Endodermal cell (in vitro differentiated cells): ENCODE results near the gene ATN1. TPM values are rescaled to one million over a fixed set of nuclear protein-coding genes. Genes with fewer than 3 reads are reported as not detected.

Experiments used
- DNase-seq: peaks from one replicate; pipeline ENCODE4 v3.0.0-alpha.2; 2017
- H3K27ac ChIP-seq: 2 replicates; pipeline ENCODE4 v1.5.1; 2013; ENCODE audit warnings: mild to moderate bottlenecking, low read depth, low read length, moderate library complexity
- H3K27me3 ChIP-seq: 2 replicates; pipeline ENCODE4 v1.6.1; 2013; ENCODE audit warnings: mild to moderate bottlenecking, low read length, moderate library complexity; ENCODE audit not compliant: insufficient read depth, control insufficient read depth, poor library complexity, severe bottlenecking
- H3K36me3 ChIP-seq: 2 replicates; pipeline ENCODE4 v1.7.0; 2013; ENCODE audit warnings: mild to moderate bottlenecking, low read length, moderate library complexity; ENCODE audit not compliant: control insufficient read depth, insufficient read depth
- H3K4me1 ChIP-seq: one replicate; pipeline ENCODE4 v1.7.0; 2013; ENCODE audit warnings: low read length; ENCODE audit not compliant: control insufficient read depth, insufficient read depth
- H3K4me3 ChIP-seq: 2 replicates; pipeline ENCODE4 v1.5.1; 2013; ENCODE audit warnings: mild to moderate bottlenecking, low read length, moderate library complexity
- H3K9ac ChIP-seq: 2 replicates; pipeline ENCODE4 v1.6.1; 2013; ENCODE audit warnings: mild to moderate bottlenecking, low read length, moderate library complexity; ENCODE audit not compliant: poor library complexity, severe bottlenecking; ENCODE audit errors: extremely low read depth
- H3K9me3 ChIP-seq: 2 replicates; pipeline ENCODE4 v1.6.1; 2013; ENCODE audit warnings: mild to moderate bottlenecking, low read length, moderate library complexity; ENCODE audit not compliant: control insufficient read depth
- H3K27ac Mint-ChIP-seq: 2 replicates; pipeline ENCODE4 v1.8.0; 2020; ENCODE audit warnings: mixed read lengths
- H3K27me3 Mint-ChIP-seq: 2 replicates; pipeline ENCODE4 v1.8.0; 2021; ENCODE audit warnings: mild to moderate bottlenecking, mixed read lengths; ENCODE audit not compliant: insufficient read depth
- H3K36me3 Mint-ChIP-seq: 2 replicates; pipeline ENCODE4 v1.8.0; 2020; ENCODE audit warnings: low read depth, mixed read lengths
- H3K4me1 Mint-ChIP-seq: 2 replicates; pipeline ENCODE4 v1.8.0; 2020; ENCODE audit warnings: mixed read lengths
- H3K4me3 Mint-ChIP-seq: 2 replicates; pipeline ENCODE4 v1.8.0; 2020; ENCODE audit warnings: mild to moderate bottlenecking, moderate library complexity, mixed read lengths
- H3K9me3 Mint-ChIP-seq: 2 replicates; pipeline ENCODE4 v1.8.0; 2020; ENCODE audit warnings: mild to moderate bottlenecking, mixed read lengths
- CTCF ChIP-seq: fragments of 200-600 bp; sonication (generic); conservative IDR thresholded peaks from 2 replicates; pipeline ENCODE4 v1.5.0; 2021; ENCODE audit warnings: antibody characterized with exemption, mild to moderate bottlenecking
- WGBS, 2 experiments: methylation state at CpG; one replicate each; pipeline versions ENCODE4 v1.1.5 to v1.1.7; 2013; ENCODE audit warnings: missing lambda C conversion rate in 2 of 2, mixed read lengths in 1 of 2; ENCODE audit not compliant: insufficient coverage in 1 of 2, insufficient read length in 1 of 2; 5-methylcytosine and 5-hydroxymethylcytosine counted together
- total RNA-seq, 2 donors: library from RNA; stranded (reverse); fragmentation: NEBNext Ultra II Directional in 1 of 2; extraction: Animal tissue kit (Norgen Biotek cat#: 25700) in 1 of 2; gene quantifications; 2 replicates in 1 of 2; 3 replicates in 1 of 2; pipeline ENCODE4 v1.2.1, GENCODE V29; 2021

The ATN1 gene
- total RNA-seq, 2 donors from 2014 or later: 111 to 244 TPM

- H3K36me3 Mint-ChIP-seq: peaks cover 58% of the 10 kb centered on the region
- peak; percentile 98 for DNase-seq
- Histone ChIP-seq H3K9ac (no peak overlapping the region), H3K27me3 (no peaks in the 10 kb centered on the region), H3K27ac (peak overlapping the region; percentile 29), H3K4me1 (peaks cover 10% of the 10 kb centered on the region), H3K36me3 (peaks cover 52% of the 10 kb centered on the region), H3K9me3 (no peaks in the 10 kb centered on the region), H3K4me3 (no peak overlapping the region)
- peak overlapping the region; percentile 99 for H3K27ac Mint-ChIP-seq
- peak; percentile 100 for TF ChIP-seq CTCF
- peaks cover 63% of the 10 kb centered on the region for H3K4me1 Mint-ChIP-seq
- H3K27me3 Mint-ChIP-seq: no peaks in the 10 kb centered on the region
- no peaks in the 10 kb centered on the region for H3K9me3 Mint-ChIP-seq
- peak overlapping the region; percentile 98 for H3K4me3 Mint-ChIP-seq
- WGBS, 2 experiments: 55 to 59% methylated on average over 8 to 12 of the region's 12 CpGs
These were observed 37.4 kb downstream of the ATN1 start for GRCh38 chr12:6965026-6965661.

GRCh38 chr12:6965714-6966113 is 38.0 kb downstream of the ATN1 start:
- peaks cover 61% of the 10 kb centered on the region for H3K4me1 Mint-ChIP-seq
- peaks cover 54% of the 10 kb centered on the region for H3K36me3 Mint-ChIP-seq
- H3K27me3 Mint-ChIP-seq: no peaks in the 10 kb centered on the region
- peaks cover 10% of the 10 kb centered on the region for H3K4me1 ChIP-seq
- H3K27ac ChIP-seq: no peak overlapping the region
- no peaks in the 10 kb centered on the region for H3K27me3 ChIP-seq
- peaks cover 52% of the 10 kb centered on the region for H3K36me3 ChIP-seq
- no peaks in the 10 kb centered on the region for H3K9me3 ChIP-seq
- H3K27ac Mint-ChIP-seq: peak overlapping the region; percentile 99
- DNase-seq: peak; percentile 54
- no peak overlapping the region for H3K9ac ChIP-seq
- TF ChIP-seq CTCF: no peak
- H3K4me3 ChIP-seq: no peak overlapping the region
- H3K9me3 Mint-ChIP-seq: no peaks in the 10 kb centered on the region
- 88 to 89% methylated on average over 1 to 4 of the region's 4 CpGs for WGBS, 2 experiments
- H3K4me3 Mint-ChIP-seq: peak overlapping the region; percentile 98

GRCh38 chr12:6966351-6966750 is 38.6 kb downstream of the ATN1 start:
- Histone ChIP-seq H3K9ac (no peak overlapping the region), H3K4me3 (no peak overlapping the region), H3K36me3 (peaks cover 52% of the 10 kb centered on the region), H3K4me1 (peaks cover 10% of the 10 kb centered on the region), H3K27me3 (no peaks in the 10 kb centered on the region), H3K27ac (no peak overlapping the region), H3K9me3 (no peaks in the 10 kb centered on the region)
- H3K27me3 Mint-ChIP-seq: no peaks in the 10 kb centered on the region
- no peak overlapping the region for H3K4me3 Mint-ChIP-seq
- TF ChIP-seq CTCF: no peak
- peak overlapping the region; percentile 63 for H3K27ac Mint-ChIP-seq
- peaks cover 56% of the 10 kb centered on the region for H3K4me1 Mint-ChIP-seq
- WGBS, 2 experiments: 95 to 97% methylated on average over 7 of the region's 7 CpGs
- no peak for DNase-seq
- no peaks in the 10 kb centered on the region for H3K9me3 Mint-ChIP-seq
- peaks cover 54% of the 10 kb centered on the region for H3K36me3 Mint-ChIP-seq
